ENCODE measurements around the gene HAUS7. TPM values are rescaled to one million over a fixed set of nuclear protein-coding genes. Genes with fewer than 3 reads are reported as not detected.

HAUS7 gene
- total RNA-seq, 1 experiment from 2014 or later, result 59.9 TPM

DNA sequence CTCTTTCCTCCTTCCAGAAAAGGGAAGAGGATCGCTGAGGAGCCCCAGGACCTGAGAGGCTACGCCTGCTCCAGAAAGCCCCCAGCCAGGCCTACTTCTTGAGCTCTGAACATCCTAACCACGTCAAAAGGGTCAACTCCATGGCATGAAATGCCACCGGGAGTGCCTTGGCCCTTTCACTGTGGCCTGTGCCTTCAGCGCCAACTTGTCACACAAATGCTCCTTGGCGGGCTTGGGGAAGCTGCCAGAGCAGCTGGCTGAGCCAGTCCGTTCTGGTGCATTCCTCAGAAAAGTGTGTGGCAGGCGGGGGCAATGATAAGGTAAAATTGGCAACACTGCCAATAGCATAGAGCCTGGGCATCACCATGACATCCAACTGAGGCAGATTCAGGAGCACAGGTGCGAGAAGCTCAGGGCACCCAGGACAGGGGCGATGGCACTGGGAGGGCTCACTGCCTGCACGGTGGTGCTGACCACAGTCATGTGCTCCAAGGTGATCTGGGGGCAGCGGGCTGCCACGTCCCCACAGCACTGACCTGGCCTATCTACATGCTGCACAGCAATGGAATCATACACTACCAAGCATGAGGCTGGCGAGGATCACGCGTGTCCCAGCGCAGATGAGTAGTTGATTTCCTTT, 12.4 kb downstream of the HAUS7 start:
- TF ChIP-seq SIN3A (IDR thresholded peaks at IDR 0.05; ENCODE audit: borderline replicate concordance, insufficient read depth, low read depth, low read length), result no peak
- TF ChIP-seq, protein P1, sequence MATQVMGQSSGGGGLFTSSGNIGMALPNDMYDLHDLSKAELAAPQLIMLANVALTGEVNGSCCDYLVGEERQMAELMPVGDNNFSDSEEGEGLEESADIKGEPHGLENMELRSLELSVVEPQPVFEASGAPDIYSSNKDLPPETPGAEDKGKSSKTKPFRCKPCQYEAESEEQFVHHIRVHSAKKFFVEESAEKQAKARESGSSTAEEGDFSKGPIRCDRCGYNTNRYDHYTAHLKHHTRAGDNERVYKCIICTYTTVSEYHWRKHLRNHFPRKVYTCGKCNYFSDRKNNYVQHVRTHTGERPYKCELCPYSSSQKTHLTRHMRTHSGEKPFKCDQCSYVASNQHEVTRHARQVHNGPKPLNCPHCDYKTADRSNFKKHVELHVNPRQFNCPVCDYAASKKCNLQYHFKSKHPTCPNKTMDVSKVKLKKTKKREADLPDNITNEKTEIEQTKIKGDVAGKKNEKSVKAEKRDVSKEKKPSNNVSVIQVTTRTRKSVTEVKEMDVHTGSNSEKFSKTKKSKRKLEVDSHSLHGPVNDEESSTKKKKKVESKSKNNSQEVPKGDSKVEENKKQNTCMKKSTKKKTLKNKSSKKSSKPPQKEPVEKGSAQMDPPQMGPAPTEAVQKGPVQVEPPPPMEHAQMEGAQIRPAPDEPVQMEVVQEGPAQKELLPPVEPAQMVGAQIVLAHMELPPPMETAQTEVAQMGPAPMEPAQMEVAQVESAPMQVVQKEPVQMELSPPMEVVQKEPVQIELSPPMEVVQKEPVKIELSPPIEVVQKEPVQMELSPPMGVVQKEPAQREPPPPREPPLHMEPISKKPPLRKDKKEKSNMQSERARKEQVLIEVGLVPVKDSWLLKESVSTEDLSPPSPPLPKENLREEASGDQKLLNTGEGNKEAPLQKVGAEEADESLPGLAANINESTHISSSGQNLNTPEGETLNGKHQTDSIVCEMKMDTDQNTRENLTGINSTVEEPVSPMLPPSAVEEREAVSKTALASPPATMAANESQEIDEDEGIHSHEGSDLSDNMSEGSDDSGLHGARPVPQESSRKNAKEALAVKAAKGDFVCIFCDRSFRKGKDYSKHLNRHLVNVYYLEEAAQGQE (IDR thresholded peaks at IDR 0.05; ENCODE audit: insufficient read depth in 1 of 2, low read depth in 2 of 2, low read length in 1 of 2), result no peak
- no TSS peak for BruUV-seq (replicated peaks)
- Histone ChIP-seq H3K27ac (ENCODE audit: low read length) (no peak overlapping the region), H3K4me3 (ENCODE audit: low read depth in 2 of 2, low read length in 2 of 2) (no peak overlapping the region), H3K27me3 (ENCODE audit: control insufficient read depth, insufficient read depth, low read length) (no peaks in the 10 kb centered on the region), H3K9me3 (ENCODE audit: control insufficient read depth, insufficient read depth, low read depth, low read length) (no peaks in the 10 kb centered on the region), H3K36me3 (ENCODE audit: control insufficient read depth, insufficient read depth, low read length) (no peaks in the 10 kb centered on the region; the same call in 1 of the 2 replicates), H3K4me1 (ENCODE audit: control insufficient read depth, insufficient read depth, low read length) (no peaks in the 10 kb centered on the region)
- ChIA-PET POLR2A (no interaction called here), CTCF (interaction anchor here (0.6 kb wide), 1 partner anchor 236 kb away, joined by 3 read pairs; no protein-coding TSS in a partner anchor)
- in situ Hi-C loops (cut with HindIII; ENCODE audit: low pct_unique_long_range_greater_than_20kb, low sequenced_read_pairs), result no loop called here
- intact Hi-C loops (cut with micrococcal nuclease; ENCODE audit: unreplicated experiment), result no loop called here
- no peak for ATAC-seq
- DNase-seq (ENCODE audit: low read depth, low spot score), result no peak

DNA sequence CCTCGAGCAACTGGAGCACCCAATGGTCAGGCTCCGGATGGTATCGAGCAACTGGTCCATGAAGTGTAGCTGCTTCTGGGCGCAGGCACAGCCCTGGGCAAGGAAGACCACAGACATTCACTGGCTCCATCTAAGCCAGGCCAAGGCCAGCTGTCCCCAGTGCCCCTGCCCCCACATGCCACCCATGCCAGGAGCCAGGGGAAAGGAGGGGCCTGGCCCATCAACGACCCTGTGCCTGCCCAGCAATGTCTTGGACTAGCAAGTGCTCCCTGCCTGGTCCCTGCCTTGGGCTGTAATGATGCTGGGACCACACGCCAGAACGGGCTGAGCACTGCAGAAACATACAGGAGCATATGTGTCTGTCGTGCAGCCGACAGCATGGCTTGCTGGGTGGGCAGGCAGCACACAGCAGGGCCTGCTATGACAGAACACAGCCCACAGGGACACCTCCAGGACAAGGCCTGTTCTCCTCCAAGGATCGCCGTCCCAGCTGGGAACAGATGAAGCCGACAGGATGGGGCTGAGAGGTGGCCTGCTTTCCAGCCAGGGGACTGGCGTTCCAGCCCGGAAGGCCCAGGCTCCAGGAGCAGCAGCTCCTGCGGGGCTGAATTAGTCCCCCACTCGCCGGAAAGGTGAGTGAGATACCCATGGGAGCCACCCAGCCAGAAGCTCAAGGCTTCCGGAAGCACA, 13.1 kb downstream of the HAUS7 start:
- DNase-seq (ENCODE audit: low read depth, low spot score), result no peak
- no peaks in the 10 kb centered on the region; the same call in 1 of the 2 replicates for H3K36me3 ChIP-seq (ENCODE audit: control insufficient read depth, insufficient read depth, low read length)
- no peaks in the 10 kb centered on the region for H3K27me3 ChIP-seq (ENCODE audit: control insufficient read depth, insufficient read depth, low read length)
- H3K27ac ChIP-seq (ENCODE audit: low read length), result no peak overlapping the region
- ChIA-PET CTCF (interaction anchor here (0.6 to 0.7 kb wide), 2 partner anchors 236 to 646 kb away, joined by 3 read pairs; no protein-coding TSS in a partner anchor), POLR2A (no interaction called here)
- H3K9me3 ChIP-seq (ENCODE audit: control insufficient read depth, insufficient read depth, low read depth, low read length), result no peaks in the 10 kb centered on the region
- intact Hi-C loops (cut with micrococcal nuclease; ENCODE audit: unreplicated experiment) (no loop called here), in situ Hi-C loops (cut with HindIII; ENCODE audit: low pct_unique_long_range_greater_than_20kb, low sequenced_read_pairs) (no loop called here)
- H3K4me1 ChIP-seq (ENCODE audit: control insufficient read depth, insufficient read depth, low read length), result no peaks in the 10 kb centered on the region
- ATAC-seq, result no peak
- no peak for TF ChIP-seq TCF7L2 (IDR thresholded peaks at IDR 0.05; ENCODE audit: low read depth, low read length)
- TF ChIP-seq POLR2AphosphoS5 (IDR thresholded peaks at IDR 0.05; ENCODE audit: low read depth, low read length), result no peak
- TF ChIP-seq, protein P1 (IDR thresholded peaks at IDR 0.05; ENCODE audit: insufficient read depth in 1 of 2, low read depth in 2 of 2, low read length in 1 of 2), result no peak
- TF ChIP-seq SIN3A (IDR thresholded peaks at IDR 0.05; ENCODE audit: borderline replicate concordance, insufficient read depth, low read depth, low read length), result no peak
- TF ChIP-seq, protein P2, sequence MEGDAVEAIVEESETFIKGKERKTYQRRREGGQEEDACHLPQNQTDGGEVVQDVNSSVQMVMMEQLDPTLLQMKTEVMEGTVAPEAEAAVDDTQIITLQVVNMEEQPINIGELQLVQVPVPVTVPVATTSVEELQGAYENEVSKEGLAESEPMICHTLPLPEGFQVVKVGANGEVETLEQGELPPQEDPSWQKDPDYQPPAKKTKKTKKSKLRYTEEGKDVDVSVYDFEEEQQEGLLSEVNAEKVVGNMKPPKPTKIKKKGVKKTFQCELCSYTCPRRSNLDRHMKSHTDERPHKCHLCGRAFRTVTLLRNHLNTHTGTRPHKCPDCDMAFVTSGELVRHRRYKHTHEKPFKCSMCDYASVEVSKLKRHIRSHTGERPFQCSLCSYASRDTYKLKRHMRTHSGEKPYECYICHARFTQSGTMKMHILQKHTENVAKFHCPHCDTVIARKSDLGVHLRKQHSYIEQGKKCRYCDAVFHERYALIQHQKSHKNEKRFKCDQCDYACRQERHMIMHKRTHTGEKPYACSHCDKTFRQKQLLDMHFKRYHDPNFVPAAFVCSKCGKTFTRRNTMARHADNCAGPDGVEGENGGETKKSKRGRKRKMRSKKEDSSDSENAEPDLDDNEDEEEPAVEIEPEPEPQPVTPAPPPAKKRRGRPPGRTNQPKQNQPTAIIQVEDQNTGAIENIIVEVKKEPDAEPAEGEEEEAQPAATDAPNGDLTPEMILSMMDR (IDR thresholded peaks at IDR 0.05), result no peak
- H3K4me3 ChIP-seq (ENCODE audit: low read depth in 2 of 2, low read length in 2 of 2), result no peak overlapping the region
- no TSS peak for BruUV-seq (replicated peaks)
